CMK (cell line): ENCODE measurements around the gene NKTR.
"Not testable (repeated sequence)": the region's sequence is repeated elsewhere in the genome, so short reads cannot be mapped to it uniquely, and the experiment has no call there.

Experiments
- DNase-seq: peaks from one replicate; pipeline ENCODE4 v3.0.0-alpha.2; 2010; ENCODE audit warnings: low read depth

Gene NKTR

GRCh38 chr3:42597098-42597497 lies 3.4 kb upstream of the NKTR start:
- not testable (repeated sequence) for DNase-seq

- peak; percentile 79 for DNase-seq
These were observed 631 bp downstream of the NKTR start for GRCh38 chr3:42600958-42601675.

DNA sequence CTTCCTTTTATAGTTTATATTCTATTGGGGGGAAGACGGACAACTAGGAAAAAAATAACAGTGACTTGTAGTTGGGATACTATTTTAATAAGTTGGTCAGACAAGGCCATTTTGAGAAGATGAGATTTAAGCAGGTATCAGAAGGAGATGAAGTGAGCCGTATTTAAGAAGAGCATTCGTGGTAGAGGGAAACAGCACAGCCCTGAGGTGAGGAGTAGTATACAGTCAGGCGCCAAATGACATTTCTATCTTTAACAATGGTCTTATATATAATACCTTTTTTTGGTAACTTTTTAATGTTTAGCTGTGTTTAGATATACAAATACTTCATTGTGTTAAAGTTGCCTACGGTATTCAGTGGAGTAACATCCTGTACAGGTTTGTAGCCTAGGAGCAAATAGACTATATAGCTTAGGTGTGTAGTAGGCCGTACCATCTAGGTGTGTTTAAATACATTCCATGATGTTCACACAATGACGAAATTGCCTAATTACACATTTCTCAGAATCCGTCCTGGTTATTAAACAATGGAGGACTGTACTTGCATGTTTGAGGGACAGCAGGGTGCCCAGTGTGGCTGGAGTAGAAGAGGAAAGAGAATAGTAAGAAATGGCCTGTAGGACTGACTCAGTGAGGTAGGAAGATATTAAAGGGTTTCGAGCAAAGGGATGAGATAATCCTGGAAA lies 1.6 kb downstream of the NKTR start:
- DNase-seq: no peak

DNA sequence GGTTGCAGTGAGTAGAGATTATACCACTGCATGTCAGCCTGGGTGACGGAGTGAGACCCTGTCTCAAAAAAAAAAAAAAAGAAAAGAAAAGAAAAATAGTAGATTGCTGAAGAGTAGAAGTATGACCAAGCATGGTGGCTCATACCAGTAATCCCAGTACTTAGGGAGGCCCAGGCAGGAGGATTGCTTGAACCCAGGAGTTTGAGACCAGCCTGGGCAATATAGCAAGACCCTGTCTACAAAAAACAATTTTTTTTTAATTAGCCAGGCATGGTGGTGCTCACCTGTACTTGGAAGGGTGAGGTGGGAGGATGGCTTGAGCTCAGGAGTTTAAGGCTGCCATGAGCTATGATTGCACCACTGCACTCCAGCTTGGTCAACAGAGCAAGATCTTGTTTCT lies 2.5 kb downstream of the NKTR start:
- no peak for DNase-seq

DNA sequence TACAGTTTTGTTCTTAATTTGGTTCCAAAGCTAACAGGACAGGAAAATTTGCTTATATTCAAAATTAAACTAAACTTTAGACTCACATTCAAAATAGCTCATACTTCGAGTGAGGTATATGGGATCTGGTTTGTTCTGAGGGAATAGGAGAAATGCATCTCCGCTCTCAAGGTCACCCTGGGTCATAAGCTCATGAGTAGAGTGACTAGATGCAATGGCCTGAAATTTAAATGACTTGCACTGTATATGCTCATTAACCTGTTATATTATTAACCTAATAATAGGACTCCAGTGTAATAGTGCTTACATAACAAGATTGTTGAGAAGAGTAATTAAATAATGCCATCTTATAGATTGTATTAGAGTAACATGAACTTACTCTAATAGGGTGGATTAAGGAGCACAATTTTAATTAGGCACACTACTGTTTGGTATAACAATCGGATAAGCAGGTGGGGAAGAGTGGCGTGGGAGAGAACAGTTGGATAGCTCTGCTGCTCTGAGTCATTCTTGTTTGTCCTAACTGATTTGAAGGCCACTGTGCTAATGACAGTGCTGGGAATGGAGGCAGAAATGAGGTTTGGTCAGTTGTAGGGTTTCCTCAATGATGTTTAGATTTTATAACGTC lies 5.2 kb downstream of the NKTR start:
- no peak for DNase-seq

DNA sequence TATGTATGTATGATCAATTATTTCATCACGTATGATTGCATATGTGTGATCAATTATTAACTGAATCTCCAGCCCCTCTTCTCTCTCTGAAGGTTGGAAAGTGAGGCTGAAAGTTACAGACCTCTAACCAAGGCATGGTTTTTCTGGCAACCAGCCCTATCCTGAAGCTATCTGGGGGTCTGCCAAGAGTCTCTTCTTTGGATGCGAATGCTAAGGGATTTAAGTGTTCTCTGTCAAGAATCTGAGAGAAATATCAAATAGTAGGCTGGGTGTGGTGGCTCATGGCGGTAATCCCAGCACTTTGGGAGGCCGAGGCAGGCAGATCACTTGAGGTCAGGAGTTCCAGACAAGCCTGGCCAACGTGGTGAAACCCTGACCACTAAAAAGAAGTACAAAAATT lies 8.1 kb downstream of the NKTR start:
- no peak for DNase-seq

DNA sequence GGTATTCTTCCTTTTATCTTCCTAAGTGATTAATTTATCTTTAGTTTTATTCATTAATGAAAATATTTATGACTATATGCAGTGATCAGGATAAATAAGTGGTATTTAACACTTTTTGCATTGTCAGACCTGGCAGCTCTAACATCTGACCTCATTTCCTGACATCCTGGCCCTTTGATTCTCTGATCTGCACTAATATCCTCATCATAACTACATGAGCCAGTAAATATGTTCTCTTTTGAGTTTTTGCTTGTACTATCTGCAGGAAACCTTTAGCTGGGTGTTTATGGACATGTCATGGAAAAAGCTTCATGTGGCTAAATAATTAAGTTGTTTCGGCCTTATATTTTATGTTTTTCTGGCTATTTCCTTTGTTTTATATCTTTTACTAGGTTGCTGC lies 10.5 kb downstream of the NKTR start:
- no peak for DNase-seq

GRCh38 chr3:42612217-42612616 lies 11.7 kb downstream of the NKTR start:
- DNase-seq: no peak

DNA sequence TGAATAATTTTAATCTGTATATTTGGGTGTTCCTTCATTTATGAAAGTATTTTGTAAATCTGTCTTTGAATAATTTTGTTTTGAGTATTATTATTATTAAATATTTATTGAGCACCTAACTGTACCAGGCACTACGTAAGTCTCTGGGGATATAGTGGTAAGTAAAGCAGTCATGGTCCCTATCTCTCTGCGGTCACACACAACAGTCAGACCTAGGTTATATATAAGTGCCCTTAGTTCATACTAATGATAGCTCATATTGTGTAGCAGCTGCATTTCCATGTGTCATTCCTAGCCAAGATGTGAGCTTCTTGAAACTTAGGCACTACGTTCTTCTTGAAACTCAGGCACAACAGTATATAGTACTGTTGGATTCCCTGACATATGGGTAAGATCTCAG lies 12.4 kb downstream of the NKTR start:
- no peak for DNase-seq

DNA sequence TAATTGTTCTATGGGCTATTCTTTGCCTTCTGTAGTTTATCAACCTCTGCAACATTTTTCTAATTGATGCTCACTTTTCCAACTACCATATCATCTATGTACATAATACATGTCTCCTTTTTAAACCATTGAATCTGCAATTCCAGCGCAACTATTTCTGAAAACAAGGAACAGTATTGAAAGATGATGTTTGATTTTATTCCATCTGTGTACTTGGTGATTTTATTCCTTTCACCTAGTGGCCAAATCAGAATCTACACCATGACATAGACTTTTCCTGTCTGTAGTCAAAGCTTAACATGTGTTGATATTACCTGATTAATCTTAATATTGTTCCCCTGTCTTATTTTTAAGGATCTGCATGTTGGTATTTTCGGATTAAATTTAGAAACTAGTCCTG lies 13.0 kb downstream of the NKTR start:
- DNase-seq: peak; percentile 45

GRCh38 chr3:42631620-42632019 lies 31.1 kb downstream of the NKTR start:
- no peak for DNase-seq

- DNase-seq: no peak
These were observed 31.7 kb downstream of the NKTR start for GRCh38 chr3:42632146-42632545.

- no peak for DNase-seq
These were observed 33.1 kb downstream of the NKTR start for GRCh38 chr3:42633544-42633943.

GRCh38 chr3:42635111-42635510 lies 34.6 kb downstream of the NKTR start:
- DNase-seq: no peak

DNA sequence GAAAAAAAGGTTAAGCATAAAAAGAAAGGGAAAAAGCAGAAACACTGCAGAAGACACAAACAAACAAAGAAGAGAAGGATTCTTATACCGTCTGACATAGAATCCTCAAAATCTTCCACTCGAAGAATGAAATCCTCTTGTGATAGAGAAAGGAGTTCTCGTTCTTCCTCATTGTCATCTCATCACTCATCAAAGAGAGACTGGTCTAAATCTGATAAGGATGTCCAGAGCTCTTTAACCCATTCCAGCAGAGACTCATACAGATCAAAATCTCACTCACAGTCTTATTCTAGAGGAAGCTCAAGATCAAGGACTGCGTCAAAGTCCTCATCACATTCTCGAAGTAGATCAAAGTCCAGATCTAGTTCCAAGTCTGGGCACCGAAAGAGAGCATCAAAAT lies 36.5 kb downstream of the NKTR start:
- no peak for DNase-seq

GRCh38 chr3:42638339-42638842 lies 37.9 kb downstream of the NKTR start:
- no peak for DNase-seq

- DNase-seq: no peak
These were observed 38.7 kb downstream of the NKTR start for GRCh38 chr3:42639192-42639591.

GRCh38 chr3:42640129-42640528 lies 39.6 kb downstream of the NKTR start:
- no peak for DNase-seq

GRCh38 chr3:42640771-42641370 lies 40.4 kb downstream of the NKTR start:
- DNase-seq: no peak

DNA sequence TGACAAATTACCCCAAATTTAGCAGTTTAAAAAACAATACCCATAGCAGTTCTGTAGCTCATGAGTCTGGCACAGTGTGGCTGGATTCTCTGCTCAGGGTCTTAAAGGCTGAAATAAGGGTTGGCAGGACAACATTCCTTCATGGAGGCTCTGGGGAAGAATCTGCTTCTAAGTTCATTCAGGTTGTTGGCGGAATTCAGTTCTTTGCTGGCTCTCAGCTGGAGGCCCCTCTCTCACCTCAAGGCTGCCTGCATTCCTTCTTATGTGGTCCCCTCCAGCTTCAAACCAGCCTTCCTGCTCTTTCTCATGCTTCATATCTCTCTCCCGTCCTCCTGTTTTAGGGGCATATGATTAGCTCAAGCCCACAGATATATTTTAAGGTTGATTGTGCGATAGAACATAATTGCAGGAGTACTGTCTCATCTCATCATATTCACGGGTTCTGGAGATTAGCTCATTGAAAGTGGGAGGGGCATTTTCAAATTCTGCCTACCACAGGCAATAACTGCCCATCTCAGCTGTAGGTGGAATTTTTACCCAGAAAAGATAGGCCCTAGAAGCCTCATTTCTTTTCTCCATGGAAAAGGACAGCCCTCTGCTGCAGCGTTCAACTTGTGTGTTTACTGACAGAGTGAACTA lies 47.5 kb downstream of the NKTR start:
- DNase-seq: no peak

DNA sequence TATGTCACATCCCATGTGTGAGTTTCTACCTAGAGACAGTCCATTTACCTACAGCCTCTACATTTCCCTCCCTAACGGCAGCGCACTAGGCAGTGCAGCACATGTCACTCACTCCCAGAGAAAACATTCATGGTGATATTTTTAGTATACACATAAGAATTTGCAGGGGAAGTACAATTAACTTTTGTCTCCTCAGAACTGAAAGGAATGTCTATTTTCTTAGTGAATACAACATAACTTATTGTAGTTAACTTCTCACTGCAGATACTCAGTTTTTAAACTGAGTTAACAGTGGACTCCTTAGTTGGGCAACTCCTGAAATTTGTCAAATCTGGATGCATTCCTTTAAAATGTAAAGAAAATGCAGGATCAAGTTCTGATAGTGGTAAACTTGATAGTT lies 48.5 kb downstream of the NKTR start:
- no peak for DNase-seq

GRCh38 chr3:42649783-42650182 lies 49.3 kb downstream of the NKTR start:
- no peak for DNase-seq
